Measurements from ENCODE around the gene TACSTD2. TPM values are rescaled to one million over a fixed set of nuclear protein-coding genes. Genes with fewer than 3 reads are reported as not detected.
"Not testable (repeated sequence)": the region's sequence is repeated elsewhere in the genome, so short reads cannot be mapped to it uniquely, and the experiment has no call there.

The TACSTD2 gene
- total RNA-seq, 1 experiment from 2014 or later = not detected

GRCh38 chr1:58601921-58602320, 24.9 kb upstream of the TACSTD2 start:
- not testable (repeated sequence) for H3K27me3 ChIP-seq (replicated peaks); H3K9me3 ChIP-seq (replicated peaks); H3K36me3 ChIP-seq; DNase-seq (ENCODE audit: low read depth in 1 of 2, low spot score in 2 of 2); H3K27ac ChIP-seq; H3K4me1 ChIP-seq (replicated peaks); H3K4me3 ChIP-seq

- no peaks in the 10 kb centered on the region for H3K9me3 ChIP-seq (replicated peaks)
- no peaks in the 10 kb centered on the region for H3K27me3 ChIP-seq (replicated peaks)
- H3K36me3 ChIP-seq = no peaks in the 10 kb centered on the region
- H3K27ac ChIP-seq = no peak overlapping the region
- no peak for DNase-seq (ENCODE audit: low read depth in 1 of 2, low spot score in 2 of 2)
- H3K4me3 ChIP-seq = no peak overlapping the region
- H3K4me1 ChIP-seq (replicated peaks) = peaks cover 3% of the 10 kb centered on the region
Measured at GRCh38 chr1:58597996-58598395, 20.9 kb upstream of the TACSTD2 start.

- DNase-seq (ENCODE audit: low read depth in 1 of 2, low spot score in 2 of 2) = no peak
- Histone ChIP-seq H3K27me3 (replicated peaks) (no peaks in the 10 kb centered on the region), H3K27ac (no peak overlapping the region)
Measured at GRCh38 chr1:58597076-58597475, 20.0 kb upstream of the TACSTD2 start.

GRCh38 chr1:58596631-58597052, 19.6 kb upstream of the TACSTD2 start:
- H3K9me3 ChIP-seq (replicated peaks) = no peaks in the 10 kb centered on the region
- DNase-seq (ENCODE audit: low read depth in 1 of 2, low spot score in 2 of 2) = no peak
- no peaks in the 10 kb centered on the region for H3K36me3 ChIP-seq
- no peak overlapping the region for H3K4me3 ChIP-seq
- H3K4me1 ChIP-seq (replicated peaks) = peaks cover 14% of the 10 kb centered on the region
- H3K27ac ChIP-seq = no peak overlapping the region
- no peaks in the 10 kb centered on the region for H3K27me3 ChIP-seq (replicated peaks)

More at GRCh38 chr1:58597076-58597475, 20.0 kb upstream of the TACSTD2 start:
- no peaks in the 10 kb centered on the region for H3K9me3 ChIP-seq (replicated peaks)
- H3K4me3 ChIP-seq = no peak overlapping the region
- H3K36me3 ChIP-seq = no peaks in the 10 kb centered on the region
- peaks cover 12% of the 10 kb centered on the region for H3K4me1 ChIP-seq (replicated peaks)

- Histone ChIP-seq H3K36me3 (no peaks in the 10 kb centered on the region), H3K9me3 (replicated peaks) (no peaks in the 10 kb centered on the region), H3K27me3 (replicated peaks) (no peaks in the 10 kb centered on the region), H3K4me3 (no peak overlapping the region), H3K27ac (no peak overlapping the region), H3K4me1 (replicated peaks) (peaks cover 14% of the 10 kb centered on the region)
- no peak for DNase-seq (ENCODE audit: low read depth in 1 of 2, low spot score in 2 of 2)
Measured at GRCh38 chr1:58594546-58594945, 17.5 kb upstream of the TACSTD2 start.

- peak; percentile 58 to 62 for DNase-seq (ENCODE audit: low read depth in 1 of 2, low spot score in 2 of 2)
- Histone ChIP-seq H3K27me3 (replicated peaks) (no peaks in the 10 kb centered on the region), H3K4me3 (no peak overlapping the region), H3K27ac (peak overlapping the region; percentile 22; the same call in 1 of the 2 replicates), H3K9me3 (replicated peaks) (no peaks in the 10 kb centered on the region), H3K4me1 (replicated peaks) (peaks cover 18% of the 10 kb centered on the region), H3K36me3 (no peaks in the 10 kb centered on the region)
Measured at GRCh38 chr1:58592522-58593134, 15.6 kb upstream of the TACSTD2 start.

- no peaks in the 10 kb centered on the region for H3K27me3 ChIP-seq (replicated peaks)
- no peak overlapping the region for H3K27ac ChIP-seq
- DNase-seq (ENCODE audit: low read depth in 1 of 2, low spot score in 2 of 2) = no peak
- no peaks in the 10 kb centered on the region for H3K36me3 ChIP-seq
- no peaks in the 10 kb centered on the region for H3K9me3 ChIP-seq (replicated peaks)
- H3K4me3 ChIP-seq = no peak overlapping the region
- peaks cover 18% of the 10 kb centered on the region for H3K4me1 ChIP-seq (replicated peaks)
Measured at GRCh38 chr1:58591806-58592205, 14.8 kb upstream of the TACSTD2 start.

GRCh38 chr1:58590019-58590418, 13.0 kb upstream of the TACSTD2 start:
- Histone ChIP-seq H3K4me3 (no peak overlapping the region), H3K27me3 (replicated peaks) (no peaks in the 10 kb centered on the region), H3K9me3 (replicated peaks) (no peaks in the 10 kb centered on the region), H3K27ac (no peak overlapping the region), H3K36me3 (no peaks in the 10 kb centered on the region), H3K4me1 (replicated peaks) (peaks cover 32% of the 10 kb centered on the region)
- no peak for DNase-seq (ENCODE audit: low read depth in 1 of 2, low spot score in 2 of 2)

GRCh38 chr1:58588396-58588795, 11.3 kb upstream of the TACSTD2 start:
- Histone ChIP-seq H3K36me3 (no peaks in the 10 kb centered on the region), H3K4me1 (replicated peaks) (peaks cover 49% of the 10 kb centered on the region), H3K27me3 (replicated peaks) (no peaks in the 10 kb centered on the region)

GRCh38 chr1:58587667-58588066, 10.6 kb upstream of the TACSTD2 start:
- DNase-seq (ENCODE audit: low read depth in 1 of 2, low spot score in 2 of 2) = no peak
- Histone ChIP-seq H3K27me3 (replicated peaks) (no peaks in the 10 kb centered on the region), H3K9me3 (replicated peaks) (no peaks in the 10 kb centered on the region), H3K4me1 (replicated peaks) (peaks cover 44% of the 10 kb centered on the region), H3K4me3 (no peak overlapping the region), H3K36me3 (no peaks in the 10 kb centered on the region), H3K27ac (no peak overlapping the region)

More at GRCh38 chr1:58588396-58588795, 11.3 kb upstream of the TACSTD2 start:
- no peak for DNase-seq (ENCODE audit: low read depth in 1 of 2, low spot score in 2 of 2)
- Histone ChIP-seq H3K27ac (no peak overlapping the region), H3K4me3 (no peak overlapping the region), H3K9me3 (replicated peaks) (no peaks in the 10 kb centered on the region)

- no peaks in the 10 kb centered on the region for H3K9me3 ChIP-seq (replicated peaks)
- no peaks in the 10 kb centered on the region for H3K27me3 ChIP-seq (replicated peaks)
- H3K36me3 ChIP-seq = no peaks in the 10 kb centered on the region
- H3K27ac ChIP-seq = no peak overlapping the region
- DNase-seq (ENCODE audit: low read depth in 1 of 2, low spot score in 2 of 2) = no peak
- peaks cover 36% of the 10 kb centered on the region for H3K4me1 ChIP-seq (replicated peaks)
- H3K4me3 ChIP-seq = no peak overlapping the region
Measured at GRCh38 chr1:58586271-58586670, 9.2 kb upstream of the TACSTD2 start.

GRCh38 chr1:58585581-58586151, 8.6 kb upstream of the TACSTD2 start:
- no peak overlapping the region for H3K4me3 ChIP-seq
- peak in 1 of 2 experiments; percentile 12 for DNase-seq (ENCODE audit: low read depth in 1 of 2, low spot score in 2 of 2)
- no peaks in the 10 kb centered on the region for H3K27me3 ChIP-seq (replicated peaks)
- no peaks in the 10 kb centered on the region for H3K9me3 ChIP-seq (replicated peaks)
- no peaks in the 10 kb centered on the region for H3K36me3 ChIP-seq
- H3K4me1 ChIP-seq (replicated peaks) = peaks cover 36% of the 10 kb centered on the region
- no peak overlapping the region for H3K27ac ChIP-seq

- H3K36me3 ChIP-seq = no peaks in the 10 kb centered on the region
- peak in 1 of 2 experiments; percentile 4 for DNase-seq (ENCODE audit: low read depth in 1 of 2, low spot score in 2 of 2)
- H3K27me3 ChIP-seq (replicated peaks) = no peaks in the 10 kb centered on the region
- H3K9me3 ChIP-seq (replicated peaks) = no peaks in the 10 kb centered on the region
- H3K4me3 ChIP-seq = no peak overlapping the region
- peaks cover 37% of the 10 kb centered on the region for H3K4me1 ChIP-seq (replicated peaks)
- peak overlapping the region; percentile 60; the same call in 1 of the 2 replicates for H3K27ac ChIP-seq
Measured at GRCh38 chr1:58585166-58585565, 8.1 kb upstream of the TACSTD2 start.

GRCh38 chr1:58584082-58584895, 7.2 kb upstream of the TACSTD2 start:
- Histone ChIP-seq H3K27me3 (replicated peaks) (no peaks in the 10 kb centered on the region), H3K36me3 (no peaks in the 10 kb centered on the region), H3K9me3 (replicated peaks) (no peaks in the 10 kb centered on the region), H3K27ac (peak overlapping the region; percentile 60), H3K4me1 (replicated peaks) (peaks cover 39% of the 10 kb centered on the region), H3K4me3 (no peak overlapping the region)
- peak; percentile 81 to 83 for DNase-seq (ENCODE audit: low read depth in 1 of 2, low spot score in 2 of 2)

All from SJSA1 (cell line).